Measurements from ENCODE around the gene XPO6.
"Not testable (repeated sequence)": the region's sequence is repeated elsewhere in the genome, so short reads cannot be mapped to it uniquely, and the experiment has no call there.

XPO6 gene

DNA sequence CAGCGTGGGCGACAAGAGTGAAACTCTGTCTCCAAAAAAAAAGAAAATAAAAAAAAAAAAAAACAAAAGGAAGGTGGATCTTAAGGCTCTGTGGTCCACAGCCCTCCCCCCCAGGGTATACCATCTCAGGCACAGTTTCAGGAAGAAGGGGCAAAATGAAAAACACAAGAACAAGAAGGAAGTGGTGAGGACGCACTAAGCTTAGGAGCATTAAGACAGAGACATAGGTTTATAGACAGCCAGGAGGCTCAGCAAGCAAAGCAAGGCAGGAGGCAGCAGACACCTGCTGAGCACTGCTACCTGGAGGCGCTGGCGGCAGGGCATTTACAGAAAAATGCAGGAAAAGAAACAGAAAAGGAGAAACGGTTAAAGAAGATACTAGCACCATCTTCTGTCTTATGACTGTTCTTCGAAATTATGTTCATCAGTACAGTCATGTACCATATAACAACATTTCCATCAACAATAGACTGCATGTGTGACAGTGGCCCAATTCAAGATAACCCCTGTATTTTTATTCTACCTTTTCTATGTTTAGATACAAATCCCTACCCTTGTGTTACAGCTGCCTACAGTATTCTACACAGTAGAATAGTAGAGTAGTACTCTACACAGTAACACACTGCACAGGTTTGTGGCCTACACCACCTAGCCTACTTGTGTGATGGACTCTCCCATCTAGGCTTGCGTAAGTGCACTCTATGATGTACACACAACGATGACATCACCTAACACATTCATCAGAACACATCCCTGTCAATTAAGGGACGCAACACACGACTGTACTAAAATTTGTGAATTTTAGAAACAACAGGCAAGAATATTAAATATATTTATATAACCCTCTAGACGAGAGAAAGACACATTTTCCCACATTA, 62.5 kb downstream of the XPO6 start:
- peak in 1 of 2 donors; percentile 61 for DNase-seq

DNA sequence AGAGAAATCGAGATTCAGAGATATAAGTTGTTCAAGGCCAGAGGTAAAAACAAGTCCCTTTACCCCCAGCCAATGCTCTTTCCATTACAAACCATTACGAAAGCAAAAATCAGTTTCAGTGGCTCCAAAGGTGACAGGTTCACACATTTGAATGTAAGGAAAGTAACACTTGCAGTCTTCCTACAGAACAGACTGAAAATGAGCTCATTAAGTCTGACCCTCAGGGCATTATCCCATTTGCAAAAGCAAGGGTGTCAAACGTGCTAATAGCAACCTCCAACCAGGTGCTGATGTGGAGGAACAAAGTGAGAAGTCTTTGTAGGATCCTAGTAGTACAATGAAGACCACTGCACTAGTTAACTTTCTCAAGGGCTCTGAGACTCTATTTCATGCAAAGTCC, 65.2 kb downstream of the XPO6 start:
- DNase-seq = no peak

GRCh38 chr16:28145796-28146195, 66.0 kb downstream of the XPO6 start:
- DNase-seq = no peak

GRCh38 chr16:28140788-28141618, 70.8 kb downstream of the XPO6 start:
- no peak for DNase-seq

- DNase-seq = no peak
These were observed 72.2 kb downstream of the XPO6 start for GRCh38 chr16:28139530-28139929.

DNA sequence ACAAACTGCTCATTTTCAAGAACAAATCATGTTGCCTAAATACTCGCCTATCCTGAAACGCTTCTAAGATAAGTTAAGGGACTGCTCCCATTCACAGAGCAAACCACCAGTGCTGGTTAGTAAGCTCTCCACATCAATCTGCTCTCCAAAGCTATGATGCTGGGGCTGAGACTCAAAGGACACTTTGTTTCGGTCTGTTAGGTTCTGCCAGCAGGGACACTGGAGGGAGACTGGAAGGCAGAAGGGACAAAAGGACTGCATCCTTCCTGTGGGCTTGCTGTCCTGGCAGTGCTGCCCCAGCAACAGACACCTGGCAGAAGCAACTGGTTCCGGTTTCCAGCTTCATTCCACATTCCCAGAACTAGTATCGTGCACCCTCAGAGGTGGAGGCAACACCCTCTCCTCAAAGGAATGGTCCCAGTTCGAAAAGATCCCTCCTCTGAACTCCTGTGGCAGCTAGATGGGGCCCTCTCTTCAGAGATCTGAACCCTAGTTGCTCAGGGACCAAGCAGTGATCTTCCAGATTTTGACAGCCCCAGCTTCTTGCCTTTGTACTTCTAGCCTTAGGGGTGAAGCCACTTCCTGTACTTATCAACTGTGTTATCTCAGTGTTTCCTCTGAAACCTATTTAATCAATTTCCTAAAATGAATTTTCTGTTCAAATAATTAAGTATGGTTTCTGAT, 74.9 kb downstream of the XPO6 start:
- DNase-seq = no peak

DNA sequence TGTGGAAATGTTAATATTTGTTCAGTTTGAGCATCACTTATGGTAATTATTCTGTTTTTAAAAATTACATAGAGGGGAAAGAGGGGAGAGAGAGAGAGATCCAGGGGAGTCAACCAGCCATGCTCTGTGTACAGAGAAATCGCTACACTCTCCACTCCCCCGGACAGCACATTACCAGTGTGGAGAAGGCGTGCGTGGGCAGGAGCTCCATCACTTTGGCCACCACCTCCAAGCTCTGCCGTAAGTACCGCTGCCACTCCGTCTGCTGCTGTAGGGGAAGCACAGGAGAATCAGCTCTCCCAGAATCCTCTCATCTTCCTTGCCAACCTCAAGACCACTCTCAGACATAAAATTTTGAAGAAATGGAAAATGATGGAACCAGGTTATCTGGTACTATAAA, 78.1 kb downstream of the XPO6 start:
- no peak for DNase-seq

- DNase-seq = no peak
These were observed 79.9 kb downstream of the XPO6 start for GRCh38 chr16:28131743-28132393.

GRCh38 chr16:28131181-28131580, 80.6 kb downstream of the XPO6 start:
- no peak for DNase-seq

DNA sequence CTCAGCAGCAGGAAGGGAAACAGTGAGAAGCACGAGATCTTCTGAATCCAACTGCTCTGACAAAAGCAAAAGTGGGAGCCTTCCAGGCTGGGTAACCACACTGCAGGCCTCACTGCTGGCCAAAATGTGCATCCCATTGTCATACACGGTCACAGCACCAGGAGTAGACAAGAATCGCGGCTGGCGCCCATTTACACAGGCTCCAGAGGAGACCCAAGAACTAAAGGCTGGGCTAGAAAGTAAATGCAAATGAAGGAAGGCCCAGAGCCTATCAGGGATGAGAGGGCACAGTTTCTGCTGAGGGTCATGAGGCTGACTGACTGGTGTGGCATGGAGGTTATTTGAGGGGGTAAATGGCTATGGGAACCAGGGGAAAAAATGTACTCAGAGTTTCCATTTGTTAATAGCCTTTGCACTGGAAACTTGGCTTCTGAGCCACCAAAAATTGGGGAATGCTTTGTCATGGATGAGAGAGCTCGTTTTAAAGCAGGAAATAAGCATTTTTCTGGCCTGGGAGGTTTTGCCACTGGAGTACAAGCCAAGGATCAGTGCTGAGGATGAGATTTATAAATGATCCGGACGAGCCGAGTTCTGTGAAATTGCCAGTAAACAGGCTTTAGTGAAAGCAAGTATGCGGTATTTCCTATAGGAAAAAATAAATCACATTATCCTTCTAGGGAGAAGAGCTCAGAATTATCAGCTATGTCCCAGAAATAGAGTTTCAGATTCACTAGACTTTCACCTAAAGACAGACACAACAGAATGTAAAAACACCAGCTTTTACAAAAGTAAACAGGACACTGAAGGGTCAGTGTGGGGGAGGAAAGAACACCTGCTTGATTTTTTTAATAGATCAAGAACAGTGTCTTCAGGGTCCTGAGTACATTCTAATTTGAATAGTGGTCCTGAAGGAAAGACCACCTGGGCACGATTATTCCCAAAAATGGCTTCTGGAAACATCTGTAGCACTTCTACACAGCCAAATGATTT, 81.4 kb downstream of the XPO6 start:
- DNase-seq = no peak

GRCh38 chr16:28126684-28127620, 84.8 kb downstream of the XPO6 start:
- DNase-seq = no peak

GRCh38 chr16:28125592-28125991, 86.2 kb downstream of the XPO6 start:
- DNase-seq = no peak

- no peak for DNase-seq
These were observed 90.2 kb downstream of the XPO6 start for GRCh38 chr16:28121527-28121926.

DNA sequence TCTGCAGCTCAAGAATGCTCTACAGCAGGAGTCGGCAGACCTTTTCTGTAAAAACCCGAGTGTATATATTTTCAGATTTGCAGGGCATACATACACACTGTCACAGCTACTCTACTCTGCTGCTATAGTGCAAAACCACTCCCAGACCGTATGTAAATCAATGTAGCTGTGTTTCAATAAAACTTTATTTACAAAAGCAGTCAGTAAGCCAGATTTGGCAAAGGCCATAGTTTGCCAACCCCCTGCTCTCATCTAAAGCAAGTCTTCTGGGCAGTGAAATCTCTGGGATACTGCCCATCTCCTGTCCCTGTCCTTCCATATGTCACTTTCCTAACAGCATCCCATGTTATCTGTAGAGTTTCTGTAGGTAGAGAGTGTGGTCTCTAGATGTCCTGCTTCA, 91.0 kb downstream of the XPO6 start:
- DNase-seq = no peak

GRCh38 chr16:28118637-28119036, 93.1 kb downstream of the XPO6 start:
- DNase-seq = no peak

- no peak for DNase-seq
These were observed 94.6 kb downstream of the XPO6 start for GRCh38 chr16:28117168-28117565.

GRCh38 chr16:28115866-28116265, 95.9 kb downstream of the XPO6 start:
- DNase-seq = not testable (repeated sequence)

GRCh38 chr16:28112908-28113307, 98.9 kb downstream of the XPO6 start:
- no peak for DNase-seq

- no peak for DNase-seq
These were observed 100.8 kb downstream of the XPO6 start for GRCh38 chr16:28110977-28111376.

DNA sequence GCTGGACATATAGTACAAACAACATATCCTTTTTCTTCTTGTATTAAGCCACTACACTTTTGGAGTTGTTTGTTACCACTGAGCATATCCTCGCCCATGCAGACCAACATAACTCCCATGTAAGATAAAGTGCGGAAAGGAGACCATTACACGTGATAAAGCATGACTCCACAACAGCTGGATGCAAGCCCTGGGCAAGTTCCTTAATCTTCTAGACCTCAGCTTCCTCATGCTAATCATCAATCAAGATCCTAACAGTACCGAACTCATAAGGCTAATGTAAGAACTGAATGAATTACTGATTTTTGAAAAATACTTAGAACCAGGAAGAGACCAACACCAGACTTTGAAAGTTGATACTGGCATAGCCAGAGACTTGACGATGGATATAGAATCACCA, 101.3 kb downstream of the XPO6 start:
- DNase-seq = peak in 1 of 2 donors; percentile 87
